AG04449 (cell line): Measurements from ENCODE around the gene CRMP1.

ENCODE experiments used
- CTCF ChIA-PET: fragments of 350-600 bp; formaldehyde crosslinking; extraction: SDS; loops from one replicate; lab custom pipeline; 2021; ENCODE audit warnings: antibody characterized with exemption; lab: Yijun Ruan, JAX
- POLR2A ChIA-PET: fragments of 400-600, 350-600 bp; formaldehyde crosslinking; extraction: SDS; loops from one replicate; lab custom pipeline; 2020; ENCODE audit warnings: antibody characterized with exemption, inconsistent platforms; lab: Yijun Ruan, JAX
- DNase-seq: peaks from one replicate; pipeline ENCODE4 v3.0.0-alpha.2; 2010; ENCODE audit warnings: low read depth, low spot score
- H3K4me3 ChIP-seq: 2 replicates; pipeline ENCODE4 v1.5.1; 2011; ENCODE audit warnings: low read depth, mild to moderate bottlenecking, control low read depth, low read length
- CTCF ChIP-seq: IDR thresholded peaks from one replicate; pipeline ENCODE4 v1.5.1; 2011; ENCODE audit warnings: mild to moderate bottlenecking, moderate library complexity, low read length, control low read depth, inconsistent platforms; ENCODE audit not compliant: insufficient read depth; ENCODE audit errors: missing control alignments

Gene CRMP1

GRCh38 chr4:5927747-5928146 is 34.9 kb upstream of the CRMP1 start:
- H3K4me3 ChIP-seq: no peak overlapping the region
- DNase-seq: no peak
- TF ChIP-seq CTCF: no peak
- ChIA-PET CTCF (interaction anchor here (1.4 kb wide), 1 partner anchor 12 kb away, joined by 3 read pairs; no protein-coding TSS in a partner anchor), POLR2A (no interaction called here)

GRCh38 chr4:5927116-5927515 is 34.2 kb upstream of the CRMP1 start:
- no peak for TF ChIP-seq CTCF
- H3K4me3 ChIP-seq: no peak overlapping the region
- CTCF ChIA-PET: no interaction called here
- POLR2A ChIA-PET: no interaction called here
- DNase-seq: no peak

GRCh38 chr4:5926598-5926997 is 33.7 kb upstream of the CRMP1 start:
- no peak for TF ChIP-seq CTCF

GRCh38 chr4:5925419-5926200 is 32.7 kb upstream of the CRMP1 start:
- TF ChIP-seq CTCF: no peak
- H3K4me3 ChIP-seq: no peak overlapping the region
- DNase-seq: no peak
- ChIA-PET POLR2A (no interaction called here), CTCF (no interaction called here)

More at GRCh38 chr4:5926598-5926997, 33.7 kb upstream of the CRMP1 start:
- no peak for DNase-seq
- ChIA-PET CTCF (no interaction called here), POLR2A (no interaction called here)
- no peak overlapping the region for H3K4me3 ChIP-seq

- CTCF ChIA-PET: no interaction called here
- no peak for DNase-seq
- no peak for TF ChIP-seq CTCF
- POLR2A ChIA-PET: no interaction called here
- no peak overlapping the region for H3K4me3 ChIP-seq
Observed at GRCh38 chr4:5924461-5925125, 31.7 kb upstream of the CRMP1 start.

- no peak for DNase-seq
- CTCF ChIA-PET: no interaction called here
- TF ChIP-seq CTCF: no peak
- no peak overlapping the region for H3K4me3 ChIP-seq
- POLR2A ChIA-PET: no interaction called here
Observed at GRCh38 chr4:5923376-5923775, 30.5 kb upstream of the CRMP1 start.
